Transverse colon (tissue), 4 donors: Measurements from ENCODE around the gene PTPRN.

Experiments
- CTCF ChIP-seq, 5 experiments: fragments of 200-600 bp in 3 of 5; fragments of 450-650 bp in 2 of 5; sonication (generic) in 3 of 5; IDR thresholded peaks; 1 replicate in 2 of 5; 2 replicates in 3 of 5; pipeline ENCODE4 v1.5.1; 2016 to 2017; ENCODE audit warnings: antibody characterized with exemption in 5 of 5, inconsistent platforms in 3 of 5, mild to moderate bottlenecking in 2 of 5, moderate library complexity in 1 of 5
- POLR2A ChIP-seq: fragments of 450-650 bp; IDR thresholded peaks from one replicate; pipeline ENCODE4 v1.6.1; 2016; ENCODE audit warnings: antibody characterized with exemption, mild to moderate bottlenecking, moderate library complexity
- POLR2AphosphoS5 ChIP-seq, 3 donors: sonication (generic); formaldehyde crosslinking; IDR thresholded peaks; one replicate each; pipeline ENCODE4 v1.6.1; 2016; ENCODE audit warnings: antibody characterized with exemption in 3 of 3

- TF ChIP-seq POLR2A (no peak), POLR2AphosphoS5 (IDR thresholded peaks at IDR 0.05) (no peak), CTCF (IDR thresholded peaks at IDR 0.05) (no peak)
These were observed 23.2 kb downstream of the PTPRN start for GRCh38 chr2:219285894-219286425.
